Fibroblast of pulmonary artery (primary cell): ENCODE data around the gene C1GALT1C1L.

Experiments
- DNase-seq: peaks from one replicate; pipeline ENCODE4 v3.0.0-alpha.2; 2010; ENCODE audit warnings: low read depth
- H3K4me3 ChIP-seq: replicated peaks from 2 replicates; pipeline ENCODE4 v1.5.1; 2011; ENCODE audit warnings: low read depth, mild to moderate bottlenecking, control low read depth, low read length, moderate library complexity
- TF ChIP-seq, protein P1 (sequence below): IDR thresholded peaks from 2 replicates; pipeline ENCODE4 v1.5.1; 2011; ENCODE audit warnings: mild to moderate bottlenecking, control low read depth, low read length, inconsistent platforms; ENCODE audit errors: missing control alignments

Gene C1GALT1C1L

DNA sequence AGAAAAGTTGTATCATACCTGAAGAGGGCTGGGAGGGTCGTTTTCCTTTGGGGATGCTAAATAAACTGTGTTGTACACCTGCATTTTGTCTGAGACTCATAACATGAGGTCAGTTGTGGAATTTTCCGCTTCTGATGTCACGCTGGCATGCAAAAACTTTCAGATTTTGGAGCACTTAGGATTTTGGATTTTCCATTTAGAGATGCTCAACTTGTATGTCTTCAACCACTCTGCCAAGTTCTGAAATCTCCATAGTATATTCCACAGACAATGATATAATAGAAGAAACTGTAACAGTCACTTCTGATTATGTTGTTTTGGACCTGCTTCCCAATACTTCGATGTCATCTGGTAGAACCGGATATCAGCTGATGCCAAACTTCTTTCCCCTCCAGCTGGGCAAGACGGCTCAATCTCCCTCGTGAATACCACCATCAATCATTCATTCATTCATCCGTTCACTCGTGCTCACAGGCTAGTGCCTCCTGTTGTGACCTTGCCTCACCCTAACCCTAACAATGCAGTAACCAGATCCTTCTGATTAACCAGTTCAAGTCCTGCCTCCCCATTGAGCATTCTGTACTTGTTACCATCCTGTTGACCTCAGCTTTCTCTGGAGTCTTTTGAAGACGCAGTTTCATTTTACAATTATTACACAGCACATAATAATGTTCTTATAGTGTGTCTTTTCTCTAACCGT is 44.5 kb downstream of the C1GALT1C1L start:
- no peak overlapping the region for H3K4me3 ChIP-seq
- TF ChIP-seq, protein P1, sequence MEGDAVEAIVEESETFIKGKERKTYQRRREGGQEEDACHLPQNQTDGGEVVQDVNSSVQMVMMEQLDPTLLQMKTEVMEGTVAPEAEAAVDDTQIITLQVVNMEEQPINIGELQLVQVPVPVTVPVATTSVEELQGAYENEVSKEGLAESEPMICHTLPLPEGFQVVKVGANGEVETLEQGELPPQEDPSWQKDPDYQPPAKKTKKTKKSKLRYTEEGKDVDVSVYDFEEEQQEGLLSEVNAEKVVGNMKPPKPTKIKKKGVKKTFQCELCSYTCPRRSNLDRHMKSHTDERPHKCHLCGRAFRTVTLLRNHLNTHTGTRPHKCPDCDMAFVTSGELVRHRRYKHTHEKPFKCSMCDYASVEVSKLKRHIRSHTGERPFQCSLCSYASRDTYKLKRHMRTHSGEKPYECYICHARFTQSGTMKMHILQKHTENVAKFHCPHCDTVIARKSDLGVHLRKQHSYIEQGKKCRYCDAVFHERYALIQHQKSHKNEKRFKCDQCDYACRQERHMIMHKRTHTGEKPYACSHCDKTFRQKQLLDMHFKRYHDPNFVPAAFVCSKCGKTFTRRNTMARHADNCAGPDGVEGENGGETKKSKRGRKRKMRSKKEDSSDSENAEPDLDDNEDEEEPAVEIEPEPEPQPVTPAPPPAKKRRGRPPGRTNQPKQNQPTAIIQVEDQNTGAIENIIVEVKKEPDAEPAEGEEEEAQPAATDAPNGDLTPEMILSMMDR, result no peak
- DNase-seq, result no peak
